RPMI7951 (cell line): ENCODE measurements around the gene PFKFB1. TPM values are rescaled to one million over a fixed set of nuclear protein-coding genes. Genes with fewer than 3 reads are reported as not detected.

Experiments used
- DNase-seq: peaks from one replicate; pipeline ENCODE4 v3.0.0-alpha.2; 2012; ENCODE audit warnings: low read depth
- total RNA-seq: library from RNA; depleted of rRNA; stranded (reverse); fragments of >200 nt; shearing (Covaris generic); gene quantifications from 2 replicates; pipeline ENCODE4 v1.2.3, GENCODE V29; 2014; rRNA removed

PFKFB1 gene
- total RNA-seq = 0.20 TPM in 1 of 2 replicates, not detected in the other

GRCh38 chrX:54994099-54994498, at the start of gene PFKFB1:
Gene PFKFB1, minus strand, starts transcription at chrX:54994188. Its CDS starts 181 bp downstream, at chrX:54994007.
- DNase-seq = no peak

- DNase-seq = no peak
Measured at GRCh38 chrX:55041514-55041913, 47.5 kb upstream of the PFKFB1 start.

GRCh38 chrX:55039471-55039870, 45.5 kb upstream of the PFKFB1 start:
- no peak for DNase-seq

GRCh38 chrX:55033429-55033828, 39.4 kb upstream of the PFKFB1 start:
- no peak for DNase-seq

- no peak for DNase-seq
Measured at GRCh38 chrX:55030271-55031205, 36.5 kb upstream of the PFKFB1 start, which contains the start of gene ALAS2. Gene ALAS2, minus strand, starts transcription at chrX:55030977. Its CDS starts 4,977 bp downstream, at chrX:55026000.

- DNase-seq = no peak
Measured at GRCh38 chrX:55029291-55029690, 35.3 kb upstream of the PFKFB1 start.

- DNase-seq = no peak
Measured at GRCh38 chrX:55028611-55029010, 34.6 kb upstream of the PFKFB1 start.

GRCh38 chrX:55028040-55028439, 34.1 kb upstream of the PFKFB1 start:
- no peak for DNase-seq

- no peak for DNase-seq
Measured at GRCh38 chrX:55026840-55027239, 32.9 kb upstream of the PFKFB1 start.

GRCh38 chrX:55026143-55026542, 32.2 kb upstream of the PFKFB1 start:
- DNase-seq = peak; percentile 10

GRCh38 chrX:55014897-55015299, 20.9 kb upstream of the PFKFB1 start:
- DNase-seq = no peak

GRCh38 chrX:55011294-55011693, 17.3 kb upstream of the PFKFB1 start:
- no peak for DNase-seq

- peak; percentile 84 for DNase-seq
Measured at GRCh38 chrX:55008571-55009358, 14.8 kb upstream of the PFKFB1 start.

- DNase-seq = peak; percentile 70
Measured at GRCh38 chrX:55007656-55008055, 13.7 kb upstream of the PFKFB1 start.

GRCh38 chrX:55006827-55007621, 13.0 kb upstream of the PFKFB1 start:
- DNase-seq = no peak

- DNase-seq = no peak
Measured at GRCh38 chrX:55005256-55005655, 11.3 kb upstream of the PFKFB1 start.

- DNase-seq = no peak
Measured at GRCh38 chrX:55004231-55004630, 10.2 kb upstream of the PFKFB1 start.

- peak; percentile 95 for DNase-seq
Measured at GRCh38 chrX:54999717-55000598, 6.0 kb upstream of the PFKFB1 start, which contains the start of gene APEX2. Gene APEX2, plus strand, starts transcription at chrX:55000363. Its CDS starts 60 bp downstream, at chrX:55000423.

- no peak for DNase-seq
Measured at GRCh38 chrX:54995621-54996020, 1.6 kb upstream of the PFKFB1 start.

GRCh38 chrX:54994668-54995351, 822 bp upstream of the PFKFB1 start:
- DNase-seq = no peak
